Fibroblast of villous mesenchyme (primary cell): Measurements from ENCODE around the gene FSTL4. TPM values are rescaled to one million over a fixed set of nuclear protein-coding genes. Genes with fewer than 3 reads are reported as not detected.

Experiments used
- DNase-seq: peaks from one replicate; pipeline ENCODE4 v3.0.0-alpha.2; 2010; ENCODE audit warnings: low read depth
- H3K4me3 ChIP-seq: 2 replicates; pipeline ENCODE4 v1.5.1; 2011; ENCODE audit warnings: low read depth, mild to moderate bottlenecking, low read length
- total RNA-seq: library from RNA; depleted of rRNA; stranded (reverse); fragments of >200 nt; gene quantifications from 2 replicates; pipeline ENCODE4 v1.2.3, GENCODE V29; 2012
- TF ChIP-seq, protein P1 (sequence below): IDR thresholded peaks from 2 replicates; pipeline ENCODE4 v1.5.1; 2012; ENCODE audit warnings: low read depth, mild to moderate bottlenecking, low read length; ENCODE audit not compliant: insufficient read depth

The FSTL4 gene
- total RNA-seq, 1 donor: not detected

DNA sequence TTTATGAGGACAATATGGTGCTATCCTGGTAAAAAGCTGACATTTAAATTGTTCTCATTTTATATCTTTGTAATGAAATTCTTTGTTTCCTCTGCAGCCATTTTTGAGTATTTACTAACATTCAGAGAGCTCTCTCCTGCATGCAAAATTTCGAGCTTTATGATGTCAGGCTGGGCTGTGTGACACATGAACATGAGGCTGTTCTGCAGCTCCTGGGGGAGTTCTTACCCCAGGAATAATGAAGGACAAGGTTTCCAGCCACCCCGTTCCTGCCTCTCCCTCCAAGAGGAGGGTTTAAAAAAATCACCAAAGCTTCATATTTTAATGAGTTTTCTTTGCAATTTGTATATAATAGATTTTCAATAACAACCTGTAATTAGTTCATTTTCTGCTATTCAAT, 308.2 kb downstream of the FSTL4 start:
- H3K4me3 ChIP-seq: no peak overlapping the region
- DNase-seq: no peak
- TF ChIP-seq, protein P1, sequence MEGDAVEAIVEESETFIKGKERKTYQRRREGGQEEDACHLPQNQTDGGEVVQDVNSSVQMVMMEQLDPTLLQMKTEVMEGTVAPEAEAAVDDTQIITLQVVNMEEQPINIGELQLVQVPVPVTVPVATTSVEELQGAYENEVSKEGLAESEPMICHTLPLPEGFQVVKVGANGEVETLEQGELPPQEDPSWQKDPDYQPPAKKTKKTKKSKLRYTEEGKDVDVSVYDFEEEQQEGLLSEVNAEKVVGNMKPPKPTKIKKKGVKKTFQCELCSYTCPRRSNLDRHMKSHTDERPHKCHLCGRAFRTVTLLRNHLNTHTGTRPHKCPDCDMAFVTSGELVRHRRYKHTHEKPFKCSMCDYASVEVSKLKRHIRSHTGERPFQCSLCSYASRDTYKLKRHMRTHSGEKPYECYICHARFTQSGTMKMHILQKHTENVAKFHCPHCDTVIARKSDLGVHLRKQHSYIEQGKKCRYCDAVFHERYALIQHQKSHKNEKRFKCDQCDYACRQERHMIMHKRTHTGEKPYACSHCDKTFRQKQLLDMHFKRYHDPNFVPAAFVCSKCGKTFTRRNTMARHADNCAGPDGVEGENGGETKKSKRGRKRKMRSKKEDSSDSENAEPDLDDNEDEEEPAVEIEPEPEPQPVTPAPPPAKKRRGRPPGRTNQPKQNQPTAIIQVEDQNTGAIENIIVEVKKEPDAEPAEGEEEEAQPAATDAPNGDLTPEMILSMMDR: no peak

DNA sequence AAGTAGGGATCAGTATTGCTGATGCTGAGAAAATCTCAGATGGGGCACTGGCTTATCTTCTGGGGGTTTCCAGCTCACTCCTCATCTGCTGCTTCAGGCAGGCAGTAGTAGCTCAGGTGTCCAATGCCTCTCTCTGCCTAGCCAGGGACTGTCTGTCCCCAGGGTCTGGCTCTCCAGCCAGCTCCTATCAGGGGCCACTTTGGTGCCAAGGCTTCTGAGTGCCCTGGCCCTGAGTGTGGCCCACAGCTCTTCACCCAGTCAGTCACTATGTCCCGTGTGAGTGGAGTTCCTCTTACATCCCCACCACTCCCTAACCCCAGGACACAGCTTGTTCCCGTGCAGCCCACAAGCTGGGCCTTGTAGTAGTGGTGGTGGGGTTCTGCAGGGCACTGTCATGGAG, 309.0 kb downstream of the FSTL4 start:
- no peak for DNase-seq
- TF ChIP-seq, protein P1: no peak
- no peak overlapping the region for H3K4me3 ChIP-seq

DNA sequence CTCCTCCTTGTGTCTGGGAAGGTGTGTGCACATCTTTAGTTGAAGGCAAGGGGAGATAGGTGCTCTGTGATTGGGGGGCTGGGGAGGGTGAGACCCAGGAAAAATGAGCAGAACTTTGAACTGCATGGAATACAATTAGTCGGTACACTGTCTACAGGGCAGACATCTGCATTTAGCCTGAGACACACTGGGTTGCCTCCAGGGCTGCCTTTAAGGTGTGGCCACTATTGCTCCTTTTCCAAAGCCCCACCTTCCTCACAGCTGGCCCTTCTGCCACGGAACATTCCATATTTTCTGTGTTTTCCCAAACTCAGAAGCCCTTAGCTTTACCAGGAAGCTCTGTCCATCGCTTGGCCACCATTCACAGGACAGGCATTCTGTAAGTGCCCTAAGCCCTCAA, 312.6 kb downstream of the FSTL4 start:
- TF ChIP-seq, protein P1: no peak
- DNase-seq: no peak
- no peak overlapping the region for H3K4me3 ChIP-seq

DNA sequence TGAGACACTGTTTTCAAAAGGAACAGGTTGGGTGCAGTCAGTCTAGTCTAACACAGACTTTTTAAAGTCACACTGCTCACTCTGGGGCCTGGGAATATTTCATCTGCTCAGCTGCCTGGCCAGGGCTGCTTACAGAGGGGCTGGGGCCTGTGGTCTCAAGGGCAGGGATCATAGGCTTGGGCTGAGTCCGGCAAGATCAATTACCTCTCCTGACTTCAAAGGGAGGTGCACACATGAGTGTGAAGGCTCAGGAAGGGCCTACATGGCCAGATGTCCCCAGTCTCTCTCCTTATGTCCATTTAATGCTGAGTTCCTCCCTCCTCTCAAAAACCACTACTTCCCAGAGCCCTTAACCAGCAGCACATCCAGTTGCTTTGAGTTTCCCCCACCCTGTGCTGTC, 313.3 kb downstream of the FSTL4 start:
- no peak for DNase-seq
- H3K4me3 ChIP-seq: no peak overlapping the region
- TF ChIP-seq, protein P1: no peak

DNA sequence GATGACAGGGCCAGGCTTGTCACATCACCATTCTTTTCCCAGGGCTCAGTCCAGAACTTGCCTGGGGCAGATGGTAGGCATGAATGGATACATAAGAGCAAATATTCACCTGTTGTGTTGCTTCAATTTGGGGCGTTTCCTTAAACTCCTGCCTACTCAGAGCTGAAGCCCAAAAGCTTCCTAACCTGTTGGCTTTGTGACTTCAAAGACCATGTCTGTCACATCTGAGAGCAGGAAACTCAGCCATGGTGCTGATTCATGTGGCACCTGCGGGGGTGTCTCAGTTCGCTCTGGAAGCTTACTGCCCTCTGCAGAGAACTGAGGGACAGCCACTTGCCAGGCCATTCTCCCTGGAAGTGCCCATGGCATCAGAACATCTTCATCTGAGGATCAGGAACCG, 313.9 kb downstream of the FSTL4 start:
- no peak overlapping the region for H3K4me3 ChIP-seq
- no peak for DNase-seq
- TF ChIP-seq, protein P1: no peak

DNA sequence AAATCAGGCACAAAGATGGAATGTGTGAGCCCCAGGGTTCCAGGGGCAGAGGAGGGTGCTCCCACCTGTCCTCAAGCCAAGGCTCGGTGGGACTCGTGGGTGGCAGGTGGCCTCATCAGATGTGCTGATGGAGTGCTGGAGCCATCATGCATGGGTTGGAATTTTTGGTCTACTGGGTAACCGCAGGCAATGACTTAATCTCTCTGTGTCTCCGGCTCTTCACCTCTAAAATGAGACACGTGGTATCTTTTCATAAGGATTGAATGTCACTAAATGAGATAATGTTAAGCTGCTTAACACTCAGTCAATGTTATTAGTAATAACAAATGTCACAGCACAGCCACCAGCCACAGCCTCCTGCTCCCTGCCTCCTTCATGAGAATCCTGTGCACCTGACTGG, 315.0 kb downstream of the FSTL4 start:
- H3K4me3 ChIP-seq: no peak overlapping the region
- TF ChIP-seq, protein P1: no peak
- no peak for DNase-seq

DNA sequence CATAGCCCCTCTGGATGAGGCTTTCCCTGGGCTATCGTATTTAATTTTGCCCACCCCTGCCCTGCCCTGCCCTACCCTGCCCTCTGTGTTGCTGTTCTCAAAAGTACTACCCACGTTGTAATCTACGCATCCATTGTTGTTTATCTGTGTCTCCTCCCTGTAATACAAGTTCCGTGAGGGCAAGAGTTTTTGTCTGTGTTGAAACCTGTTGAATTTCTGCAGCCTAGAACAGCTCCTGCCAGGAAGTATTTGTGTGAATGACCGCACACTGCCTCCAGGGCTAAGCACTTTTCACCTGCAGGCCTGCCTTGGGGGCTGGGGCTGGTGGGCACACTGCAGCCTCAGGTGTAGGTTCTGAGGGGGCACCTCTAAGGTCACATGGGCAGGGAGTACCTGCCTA, 315.7 kb downstream of the FSTL4 start:
- H3K4me3 ChIP-seq: no peak overlapping the region
- TF ChIP-seq, protein P1: no peak
- DNase-seq: no peak
